ENCODE results near the gene FBXW11.

- TF ChIP-seq POLR2AphosphoS5 (IDR thresholded peaks at IDR 0.05; ENCODE audit: low read length) (no peak), HDAC2 (IDR thresholded peaks at IDR 0.05) (no peak), ZSCAN29 (IDR thresholded peaks at IDR 0.05) (no peak)
Observed at GRCh38 chr5:171840066-171840465, 166.4 kb downstream of the FBXW11 start.
